ENCODE measurements around the gene ATP2B1. TPM values are rescaled to one million over a fixed set of nuclear protein-coding genes. Genes with fewer than 3 reads are reported as not detected.

Gene ATP2B1
- polyA plus RNA-seq, 2 of the 4 experiments (the other 2 are of a cell fraction) = 52.7 to 132 TPM

- ChIA-PET POLR2A (no interaction called here), CTCF (no interaction called here)
- no peak for ATAC-seq
- no peaks in the 10 kb centered on the region for H3K4me1 ChIP-seq
- H3K9me3 ChIP-seq = peaks cover 14% of the 10 kb centered on the region; the same call in 2 of the 3 replicates
- TF ChIP-seq RAD21 (conservative IDR thresholded peaks at IDR 0.05 in 1 of 2, IDR thresholded peaks at IDR 0.05 in 1 of 2) = no peak
- TF ChIP-seq FOSB (CRISPR knock-in tag; IDR thresholded peaks at IDR 0.05) = no peak
- TF ChIP-seq MAFK (IDR thresholded peaks at IDR 0.05; ENCODE audit: partially characterized antibody) = no peak
- TF ChIP-seq SMC3 (IDR thresholded peaks at IDR 0.05) = no peak
- no peak for TF ChIP-seq FOSL2 (IDR thresholded peaks at IDR 0.05)
- no peak for TF ChIP-seq FOSL2 (CRISPR knock-in tag; IDR thresholded peaks at IDR 0.05)
- no peak for TF ChIP-seq ZSCAN20 (CRISPR knock-in tag; IDR thresholded peaks at IDR 0.05)
- TF ChIP-seq CBX8 (IDR thresholded peaks at IDR 0.05) = no peak
- peak; percentile 13 for FAIRE-seq
- no peak for DNase-seq (ENCODE audit: low read depth in 1 of 2, low spot score in 1 of 2)
- H3K4me3 ChIP-seq = no peak overlapping the region
- 96% methylated on average over 2 of the region's 2 CpGs for WGBS (ENCODE audit: missing lambda C conversion rate)
- H3K4me2 ChIP-seq = no peak overlapping the region
- no peak overlapping the region for H3K27ac ChIP-seq
These were observed 36.6 kb upstream of the ATP2B1 start for GRCh38 chr12:89745286-89745685.

- POLR2A ChIA-PET = no interaction called here
- ATAC-seq (no peak), FAIRE-seq (peak; percentile 63), DNase-seq (ENCODE audit: low read depth in 1 of 2, low spot score in 1 of 2) (no peak)
- no peak overlapping the region for H3K4me2 ChIP-seq
- WGBS (ENCODE audit: missing lambda C conversion rate) = 53% methylated on average over 2 of the region's 2 CpGs
- TF ChIP-seq JUNB (IDR thresholded peaks at IDR 0.05) = no peak
- TF ChIP-seq GATA3 (IDR thresholded peaks at IDR 0.05; ENCODE audit: borderline replicate concordance) = no peak
- TF ChIP-seq MYC (IDR thresholded peaks at IDR 0.05; ENCODE audit: borderline replicate concordance, low read length) = no peak
- TF ChIP-seq HOXB5 (CRISPR knock-in tag; IDR thresholded peaks at IDR 0.05) = no peak
- TF ChIP-seq HEYL (CRISPR knock-in tag; IDR thresholded peaks at IDR 0.05) = no peak
- TF ChIP-seq EP300 (IDR thresholded peaks at IDR 0.05) = no peak
- TF ChIP-seq CHD2 (IDR thresholded peaks at IDR 0.05; ENCODE audit: low read length, partially characterized antibody) = no peak
- TF ChIP-seq ESRRA (IDR thresholded peaks at IDR 0.05; ENCODE audit: borderline replicate concordance, low read length) = no peak
- no peak for TF ChIP-seq CBX8 (IDR thresholded peaks at IDR 0.05)
- TF ChIP-seq POLR2A (IDR thresholded peaks at IDR 0.05; ENCODE audit: low read length) = no peak
- TF ChIP-seq JUN (IDR thresholded peaks at IDR 0.05) = no peak
- no peak for TF ChIP-seq EHMT2 (IDR thresholded peaks at IDR 0.05; ENCODE audit: low read depth)
- TF ChIP-seq RFX5 (IDR thresholded peaks at IDR 0.05) = no peak
- no peak for TF ChIP-seq ATOH8 (CRISPR knock-in tag; IDR thresholded peaks at IDR 0.05; ENCODE audit: low read depth)
- TF ChIP-seq ZNF302 (CRISPR knock-in tag; IDR thresholded peaks at IDR 0.05) = no peak
- no peak for TF ChIP-seq SREBF2 (IDR thresholded peaks at IDR 0.05)
- no peak for TF ChIP-seq ZC3H11A (IDR thresholded peaks at IDR 0.05)
- no peak for TF ChIP-seq HMGXB4 (CRISPR knock-in tag; IDR thresholded peaks at IDR 0.05; ENCODE audit: borderline replicate concordance)
- no peak for TF ChIP-seq CBX2 (IDR thresholded peaks at IDR 0.05; ENCODE audit: borderline replicate concordance, low read depth)
- CTCF ChIA-PET = no interaction called here
- peaks cover 14% of the 10 kb centered on the region; the same call in 2 of the 3 replicates for H3K9me3 ChIP-seq
- no peak overlapping the region for H3K27ac ChIP-seq
- no peaks in the 10 kb centered on the region for H3K4me1 ChIP-seq
- H3K4me3 ChIP-seq = no peak overlapping the region
These were observed 33.8 kb upstream of the ATP2B1 start for GRCh38 chr12:89742337-89743022.
